Stimulated activated CD8-positive, alpha-beta memory T cell treated with anti-CD3 and anti-CD28 coated beads, Interleukin-12 subunit alpha, Interleukin-12 subunit beta, amount 100 ng/mL, for 24 hours (primary cell): ENCODE results near the gene JUND.

Experiments used
- DNase-seq: peaks from one replicate; pipeline ENCODE4 v3.0.0-alpha.2; 2020; ENCODE audit errors: extremely low read depth

The JUND gene

GRCh38 chr19:18290302-18291018, 9.0 kb upstream of the JUND start:
- peak; percentile 88 for DNase-seq

- no peak for DNase-seq
These were observed 8.3 kb upstream of the JUND start for GRCh38 chr19:18289471-18290301.

- no peak for DNase-seq
These were observed 6.7 kb upstream of the JUND start for GRCh38 chr19:18287836-18288772.

- DNase-seq, result no peak
These were observed 5.7 kb upstream of the JUND start for GRCh38 chr19:18286973-18287635.

- no peak for DNase-seq
These were observed 3.4 kb upstream of the JUND start for GRCh38 chr19:18284712-18285360.

GRCh38 chr19:18283338-18283737, 1.9 kb upstream of the JUND start:
- DNase-seq, result no peak

- DNase-seq, result no peak
These were observed 1.3 kb upstream of the JUND start for GRCh38 chr19:18282788-18283141.

- no peak for DNase-seq
These were observed 782 bp upstream of the JUND start for GRCh38 chr19:18282021-18282787.

GRCh38 chr19:18280247-18281081, 958 bp downstream of the JUND start:
- no peak for DNase-seq

GRCh38 chr19:18279516-18280246, 1.7 kb downstream of the JUND start:
- DNase-seq, result peak; percentile 77

- no peak for DNase-seq
These were observed 2.2 kb downstream of the JUND start for GRCh38 chr19:18279266-18279515.

- no peak for DNase-seq
These were observed 2.7 kb downstream of the JUND start for GRCh38 chr19:18278521-18279265.

GRCh38 chr19:18274781-18275356, 6.6 kb downstream of the JUND start:
- no peak for DNase-seq

GRCh38 chr19:18274219-18274780, 7.1 kb downstream of the JUND start, which contains the start of gene IQCN:
Gene IQCN (minus strand): TSS chr19:18274452. CDS start chr19:18269478, 4,974 bp downstream.
- DNase-seq, result no peak

GRCh38 chr19:18273561-18274218, 7.7 kb downstream of the JUND start:
- DNase-seq, result no peak

- DNase-seq, result no peak
These were observed 10.0 kb downstream of the JUND start for GRCh38 chr19:18271433-18271841.

GRCh38 chr19:18270326-18270725, 11.1 kb downstream of the JUND start:
- no peak for DNase-seq
